Stimulated activated CD8-positive, alpha-beta memory T cell treated with anti-CD3 and anti-CD28 coated beads, Interleukin-7, amount 100 ng/mL, for 24 hours (primary cell): ENCODE results near the gene IQGAP2.
A peak's percentile ranks its signal among the peaks of the same experiment; 100 is the strongest.

ENCODE experiments used
- DNase-seq: peaks from one replicate; pipeline ENCODE4 v3.0.0-alpha.2; 2020; ENCODE audit warnings: low read depth

Gene IQGAP2

GRCh38 chr5:76612942-76613341, 209.9 kb downstream of the IQGAP2 start:
- no peak for DNase-seq

- DNase-seq: no peak
Observed at GRCh38 chr5:76615759-76616158, 212.7 kb downstream of the IQGAP2 start.

- no peak for DNase-seq
Observed at GRCh38 chr5:76616206-76616605, 213.1 kb downstream of the IQGAP2 start.

GRCh38 chr5:76617229-76617628, 214.1 kb downstream of the IQGAP2 start:
- no peak for DNase-seq

- no peak for DNase-seq
Observed at GRCh38 chr5:76617675-76618074, 214.6 kb downstream of the IQGAP2 start.

GRCh38 chr5:76620166-76620565, 217.1 kb downstream of the IQGAP2 start:
- DNase-seq: no peak

GRCh38 chr5:76622076-76622475, 219.0 kb downstream of the IQGAP2 start:
- no peak for DNase-seq

GRCh38 chr5:76622973-76623596, 220.0 kb downstream of the IQGAP2 start, which contains the start of gene F2RL2:
Gene F2RL2, minus strand, starts transcription at chr5:76623403. Its CDS starts 173 bp downstream, at chr5:76623230.
- DNase-seq: no peak

GRCh38 chr5:76625087-76625815, 222.2 kb downstream of the IQGAP2 start:
- no peak for DNase-seq

- DNase-seq: no peak
Observed at GRCh38 chr5:76626738-76627137, 223.7 kb downstream of the IQGAP2 start.

- no peak for DNase-seq
Observed at GRCh38 chr5:76634661-76635060, 231.6 kb downstream of the IQGAP2 start.

GRCh38 chr5:76637490-76637889, 234.4 kb downstream of the IQGAP2 start:
- DNase-seq: no peak

GRCh38 chr5:76638479-76638878, 235.4 kb downstream of the IQGAP2 start:
- no peak for DNase-seq

- DNase-seq: peak; percentile 38
Observed at GRCh38 chr5:76641514-76642120, 238.5 kb downstream of the IQGAP2 start.

- no peak for DNase-seq
Observed at GRCh38 chr5:76642390-76643040, 239.4 kb downstream of the IQGAP2 start.

GRCh38 chr5:76643371-76643770, 240.3 kb downstream of the IQGAP2 start:
- DNase-seq: no peak

GRCh38 chr5:76649140-76649539, 246.1 kb downstream of the IQGAP2 start:
- no peak for DNase-seq

- no peak for DNase-seq
Observed at GRCh38 chr5:76652809-76653414, 249.8 kb downstream of the IQGAP2 start.

- no peak for DNase-seq
Observed at GRCh38 chr5:76657091-76657490, 254.0 kb downstream of the IQGAP2 start.

- no peak for DNase-seq
Observed at GRCh38 chr5:76657683-76658311, 254.7 kb downstream of the IQGAP2 start.

GRCh38 chr5:76660360-76660759, 257.3 kb downstream of the IQGAP2 start:
- no peak for DNase-seq

- DNase-seq: no peak
Observed at GRCh38 chr5:76662521-76662920, 259.4 kb downstream of the IQGAP2 start.
